CD14-positive monocyte (primary cell): ENCODE data around the gene GPR183. TPM values are rescaled to one million over a fixed set of nuclear protein-coding genes. Genes with fewer than 3 reads are reported as not detected.

ENCODE experiments used
- DNase-seq, 3 donors: peaks; one replicate each; pipeline ENCODE4 v3.0.0-alpha.2; 2011 to 2022
- H2AFZ ChIP-seq: 2 replicates; pipeline ENCODE4 v1.6.0; 2012; ENCODE audit warnings: mild to moderate bottlenecking, low read depth, low read length, inconsistent platforms; ENCODE audit not compliant: insufficient read depth, poor library complexity, severe bottlenecking
- H3K27ac ChIP-seq, 2 donors: 1 replicate in 1 of 2; 2 replicates in 1 of 2; pipeline ENCODE4 v1.5.1; 2012 to 2013; ENCODE audit warnings: low read length in 2 of 2, control low read depth in 1 of 2, inconsistent platforms in 1 of 2, low read depth in 1 of 2, mild to moderate bottlenecking in 1 of 2
- H3K27me3 ChIP-seq, 2 donors: one replicate each; pipeline versions ENCODE4 v1.6.0 to v1.6.1; 2011 to 2013; ENCODE audit warnings: low read length in 2 of 2; ENCODE audit not compliant: control insufficient read depth in 2 of 2, insufficient read depth in 2 of 2
- H3K36me3 ChIP-seq, 2 donors: replicated peaks in 1 of 2; 1 replicate in 1 of 2; 2 replicates in 1 of 2; pipeline versions ENCODE4 v1.5.1 to v1.6.1; 2012 to 2013; ENCODE audit warnings: low read length in 2 of 2, control low read depth in 1 of 2, inconsistent platforms in 1 of 2, mild to moderate bottlenecking in 1 of 2; ENCODE audit not compliant: insufficient read depth in 2 of 2, control insufficient read depth in 1 of 2
- H3K4me1 ChIP-seq, 2 donors: 1 replicate in 1 of 2; 2 replicates in 1 of 2; pipeline versions ENCODE4 v1.5.1 to v1.6.1; 2012 to 2013; ENCODE audit warnings: low read length in 2 of 2, control low read depth in 1 of 2, inconsistent platforms in 1 of 2, mild to moderate bottlenecking in 1 of 2, moderate library complexity in 1 of 2; ENCODE audit not compliant: insufficient read depth in 2 of 2, control insufficient read depth in 1 of 2
- H3K4me2 ChIP-seq: replicated peaks from 2 replicates; pipeline ENCODE3; 2012; ENCODE audit warnings: low read length, moderate library complexity, mild to moderate bottlenecking; ENCODE audit not compliant: poor library complexity, severe bottlenecking; ENCODE audit errors: extremely low read depth
- H3K4me3 ChIP-seq, 3 experiments: fragments of 200-600 bp in 1 of 3; sonication (generic) in 1 of 3; replicated peaks in 1 of 3; 1 replicate in 2 of 3; 2 replicates in 1 of 3; pipeline ENCODE4 v1.5.1; 2011 to 2013; ENCODE audit warnings: low read length in 3 of 3, mild to moderate bottlenecking in 3 of 3, control low read depth in 2 of 3, low read depth in 2 of 3, inconsistent platforms in 1 of 3, moderate library complexity in 1 of 3
- H3K79me2 ChIP-seq: 2 replicates; pipeline ENCODE4 v1.6.0; 2012; ENCODE audit warnings: mild to moderate bottlenecking, control low read depth, inconsistent platforms, low read length, moderate library complexity; ENCODE audit not compliant: insufficient read depth
- H3K9ac ChIP-seq: 2 replicates; pipeline ENCODE4 v1.6.0; 2017; ENCODE audit warnings: low read length, mild to moderate bottlenecking; ENCODE audit not compliant: insufficient read depth, poor library complexity, severe bottlenecking
- H3K9me3 ChIP-seq, 2 donors: replicated peaks in 1 of 2; 1 replicate in 1 of 2; 2 replicates in 1 of 2; pipeline versions ENCODE4 v1.5.1 to v1.6.1; 2012 to 2013; ENCODE audit warnings: low read length in 2 of 2, control low read depth in 1 of 2; ENCODE audit not compliant: control insufficient read depth in 1 of 2, insufficient read depth in 1 of 2
- H4K20me1 ChIP-seq: 2 replicates; pipeline ENCODE4 v1.6.0; 2012; ENCODE audit warnings: mild to moderate bottlenecking, low read length, control low read depth, moderate library complexity; ENCODE audit not compliant: insufficient read depth
- H3K27ac Mint-ChIP-seq, 7 donors: one replicate each; pipeline ENCODE4 v1.8.0; 2020; ENCODE audit warnings: mild to moderate bottlenecking in 7 of 7, mixed read lengths in 7 of 7, moderate library complexity in 6 of 7, inconsistent platforms in 2 of 7
- H3K27me3 Mint-ChIP-seq, 3 donors: one replicate each; pipeline ENCODE4 v1.8.0; 2021 to 2022; ENCODE audit warnings: low read depth in 3 of 3, mild to moderate bottlenecking in 3 of 3, mixed read lengths in 3 of 3, moderate library complexity in 3 of 3, inconsistent platforms in 1 of 3
- H3K36me3 Mint-ChIP-seq, 2 donors: one replicate each; pipeline ENCODE4 v1.8.0; 2020; ENCODE audit warnings: mixed read lengths in 2 of 2, inconsistent platforms in 1 of 2, mild to moderate bottlenecking in 1 of 2
- H3K4me1 Mint-ChIP-seq: one replicate; pipeline ENCODE4 v1.8.0; 2020; ENCODE audit warnings: mild to moderate bottlenecking, mixed read lengths
- H3K4me3 Mint-ChIP-seq, 2 donors: one replicate each; pipeline ENCODE4 v1.8.0; 2020; ENCODE audit warnings: mild to moderate bottlenecking in 2 of 2, mixed read lengths in 2 of 2, moderate library complexity in 1 of 2
- H3K9me3 Mint-ChIP-seq, 7 donors: one replicate each; pipeline ENCODE4 v1.8.0; 2020 to 2022; ENCODE audit warnings: mixed read lengths in 7 of 7, mild to moderate bottlenecking in 6 of 7, moderate library complexity in 6 of 7, inconsistent platforms in 2 of 7
- WGBS: methylation state at CpG from one replicate; pipeline ENCODE4 v1.1.5; 2013; ENCODE audit warnings: missing lambda C conversion rate; ENCODE audit not compliant: insufficient coverage; 5-methylcytosine and 5-hydroxymethylcytosine counted together
- intact Hi-C, 2 donors: fragments of 100-400 bp; cut with micrococcal nuclease; formaldehyde crosslinking; loops; one replicate each; pipeline versions ENCODE4 v1.15.0 to v1.15.1; 2023
- polyA plus RNA-seq, 3 donors: library from polyadenylated mRNA; depleted of rRNA in 1 of 3; unstranded in 2 of 3; stranded (reverse) in 1 of 3; fragments of 300-500 nt in 2 of 3; fragments of >200 nt in 1 of 3; fragmentation: Illumina TruSeq in 2 of 3; gene quantifications; 1 replicate in 2 of 3; 2 replicates in 1 of 3; pipeline ENCODE4 v1.2.3, GENCODE V29; 2012 to 2021
- TF ChIP-seq, protein P1 (sequence below): fragments of 200-600 bp; IDR thresholded peaks from one replicate; pipeline ENCODE4 v1.8.0; 2022; ENCODE audit warnings: antibody characterized with exemption, mild to moderate bottlenecking

The GPR183 gene
- polyA plus RNA-seq, 3 donors: 190 to 459 (median 288) TPM

DNA sequence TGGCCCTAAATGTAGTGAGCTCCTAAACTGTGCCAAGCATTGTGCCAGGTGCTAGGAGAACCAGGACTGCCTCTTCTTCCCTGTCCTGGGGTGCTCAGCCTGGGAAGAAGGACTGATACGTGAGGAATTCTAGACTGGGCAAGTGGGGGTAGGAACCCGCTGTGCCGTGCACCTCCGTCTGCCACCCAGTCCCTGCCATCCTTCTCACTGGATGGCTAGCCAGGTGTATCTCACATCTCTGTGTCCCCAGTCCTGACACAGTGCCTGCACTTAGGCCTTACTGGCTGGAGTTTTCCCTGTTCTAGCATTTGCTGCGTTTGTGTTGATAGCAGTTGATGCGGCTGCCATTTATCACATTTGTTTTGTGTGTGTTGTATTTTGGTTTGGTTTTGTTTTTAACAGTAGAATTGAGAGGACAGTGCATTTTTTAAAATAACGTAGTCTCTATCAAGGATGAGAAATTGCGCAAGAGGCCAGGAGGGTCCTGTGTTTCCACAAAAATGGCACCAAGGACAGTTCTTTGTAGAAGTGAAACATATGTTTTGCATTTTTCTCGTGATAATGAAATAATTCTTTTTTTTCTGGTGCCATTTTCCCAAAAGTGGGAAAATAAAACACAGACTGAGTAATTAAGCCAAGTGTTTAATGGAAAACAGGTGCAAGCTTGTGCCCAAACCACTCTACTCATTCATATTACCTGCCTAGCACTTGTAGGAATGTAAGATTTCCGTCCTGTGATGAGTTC, 4.7 kb upstream of the GPR183 start:
- Histone ChIP-seq H3K79me2 (peaks cover 81% of the 10 kb centered on the region), H4K20me1 (no peaks in the 10 kb centered on the region), H3K36me3 (peaks cover 5 to 27% of the 10 kb centered on the region in 2 donors), H3K27ac (peak overlapping the region; percentile 92 to 99), H3K4me2 (no peak overlapping the region), H2AFZ (no peak overlapping the region), H3K4me1 (peaks cover 64 to 83% of the 10 kb centered on the region in 2 donors), H3K27me3 (no peaks in the 10 kb centered on the region), H3K9me3 (no peaks in the 10 kb centered on the region), H3K4me3 (no peak overlapping the region), H3K9ac (peak overlapping the region; percentile 79)
- peaks cover 0 to 1% (median 0%) of the 10 kb centered on the region in 3 donors for H3K27me3 Mint-ChIP-seq
- H3K4me3 Mint-ChIP-seq: peak overlapping the region; percentile 46 to 81
- H3K27ac Mint-ChIP-seq: peak overlapping the region; percentile 94 to 100 (median 98)
- WGBS: 76% methylated on average over 6 of the region's 10 CpGs
- H3K36me3 Mint-ChIP-seq: peaks cover 56% of the 10 kb centered on the region in 2 donors
- TF ChIP-seq, protein P1, sequence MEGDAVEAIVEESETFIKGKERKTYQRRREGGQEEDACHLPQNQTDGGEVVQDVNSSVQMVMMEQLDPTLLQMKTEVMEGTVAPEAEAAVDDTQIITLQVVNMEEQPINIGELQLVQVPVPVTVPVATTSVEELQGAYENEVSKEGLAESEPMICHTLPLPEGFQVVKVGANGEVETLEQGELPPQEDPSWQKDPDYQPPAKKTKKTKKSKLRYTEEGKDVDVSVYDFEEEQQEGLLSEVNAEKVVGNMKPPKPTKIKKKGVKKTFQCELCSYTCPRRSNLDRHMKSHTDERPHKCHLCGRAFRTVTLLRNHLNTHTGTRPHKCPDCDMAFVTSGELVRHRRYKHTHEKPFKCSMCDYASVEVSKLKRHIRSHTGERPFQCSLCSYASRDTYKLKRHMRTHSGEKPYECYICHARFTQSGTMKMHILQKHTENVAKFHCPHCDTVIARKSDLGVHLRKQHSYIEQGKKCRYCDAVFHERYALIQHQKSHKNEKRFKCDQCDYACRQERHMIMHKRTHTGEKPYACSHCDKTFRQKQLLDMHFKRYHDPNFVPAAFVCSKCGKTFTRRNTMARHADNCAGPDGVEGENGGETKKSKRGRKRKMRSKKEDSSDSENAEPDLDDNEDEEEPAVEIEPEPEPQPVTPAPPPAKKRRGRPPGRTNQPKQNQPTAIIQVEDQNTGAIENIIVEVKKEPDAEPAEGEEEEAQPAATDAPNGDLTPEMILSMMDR: no peak
- peaks cover 0 to 5% (median 0%) of the 10 kb centered on the region in 7 donors for H3K9me3 Mint-ChIP-seq
- intact Hi-C loops: loop anchor here in 1 of 2 donors (2.0 to 5.0 kb wide), 2 partner anchors 31 to 120 kb away; no protein-coding TSS in a partner anchor
- H3K4me1 Mint-ChIP-seq: peaks cover 72% of the 10 kb centered on the region
- DNase-seq: peak in 1 of 3 donors; percentile 40

DNA sequence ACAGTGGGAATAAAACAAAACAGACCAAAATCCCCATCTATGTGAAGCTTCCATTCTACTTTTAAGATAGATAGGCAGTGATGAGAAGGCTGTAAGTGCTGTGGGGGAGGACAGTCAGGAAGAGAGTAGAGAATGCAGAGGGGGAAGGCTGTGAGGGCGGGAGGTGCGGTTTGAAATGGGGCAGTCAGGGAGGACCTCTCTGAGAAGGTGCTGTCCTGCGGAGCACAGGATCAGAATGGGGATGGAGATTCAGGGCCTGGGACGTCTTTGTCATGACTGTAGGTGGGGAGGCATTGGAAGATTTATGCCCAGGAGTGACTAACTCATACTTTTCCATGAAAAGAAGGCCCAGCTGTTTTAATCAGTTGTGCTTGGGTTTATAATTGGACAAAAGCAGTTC, 3.9 kb upstream of the GPR183 start:
- DNase-seq: no peak
- Histone ChIP-seq H4K20me1 (peaks cover 5% of the 10 kb centered on the region), H3K4me3 (no peak overlapping the region), H3K9me3 (no peaks in the 10 kb centered on the region), H3K4me1 (peaks cover 71 to 85% of the 10 kb centered on the region in 2 donors), H3K9ac (peak overlapping the region; percentile 79), H2AFZ (no peak overlapping the region), H3K27me3 (no peaks in the 10 kb centered on the region), H3K4me2 (no peak overlapping the region), H3K79me2 (peaks cover 81% of the 10 kb centered on the region), H3K36me3 (peaks cover 5 to 19% of the 10 kb centered on the region in 2 donors), H3K27ac (peak overlapping the region; percentile 92 to 99)
- Mint-ChIP-seq H3K27me3 (peaks cover 0 to 1% (median 0%) of the 10 kb centered on the region in 3 donors), H3K4me1 (peaks cover 72% of the 10 kb centered on the region), H3K36me3 (peaks cover 53 to 55% of the 10 kb centered on the region in 2 donors), H3K4me3 (no peak overlapping the region), H3K9me3 (peaks cover 0 to 5% (median 0%) of the 10 kb centered on the region in 7 donors), H3K27ac (peak overlapping the region; percentile 94 to 100 (median 98))
- 95% methylated on average over 4 of the region's 4 CpGs for WGBS
- TF ChIP-seq, protein P1: no peak
- intact Hi-C loops: loop anchor here in 1 of 2 donors (5.0 kb wide), 1 partner anchor 121 kb away; no protein-coding TSS in a partner anchor
